Neuronal stem cell (in vitro differentiated cells): ENCODE data around the gene POU2AF2.

Experiments used
- DNase-seq: peaks from one replicate; pipeline ENCODE4 v3.0.0-alpha.2; 2013; ENCODE audit warnings: low spot score
- H2AFZ ChIP-seq: one replicate; pipeline ENCODE4 v1.6.1; 2013; ENCODE audit warnings: mild to moderate bottlenecking, low read length, inconsistent platforms
- H2AK5ac ChIP-seq: 2 replicates; pipeline ENCODE4 v1.6.1; 2013; ENCODE audit warnings: low read depth, mild to moderate bottlenecking, inconsistent platforms, low read length, moderate library complexity, mixed read lengths
- H2BK120ac ChIP-seq: 2 replicates; pipeline ENCODE4 v1.6.1; 2013; ENCODE audit warnings: low read depth, mild to moderate bottlenecking, inconsistent platforms, low read length, moderate library complexity, mixed read lengths
- H2BK12ac ChIP-seq: one replicate; pipeline ENCODE4 v1.6.1; 2013; ENCODE audit warnings: low read length, inconsistent platforms
- H2BK15ac ChIP-seq: 2 replicates; pipeline ENCODE4 v1.6.1; 2013; ENCODE audit warnings: mild to moderate bottlenecking, low read length, inconsistent platforms, mixed read lengths
- H2BK5ac ChIP-seq: one replicate; pipeline ENCODE4 v1.6.1; 2013; ENCODE audit warnings: inconsistent platforms, mild to moderate bottlenecking, low read length, moderate library complexity
- H3K14ac ChIP-seq: one replicate; pipeline ENCODE4 v1.6.1; 2013; ENCODE audit warnings: low read length, inconsistent platforms
- H3K18ac ChIP-seq: 2 replicates; pipeline ENCODE4 v1.6.1; 2013; ENCODE audit warnings: low read length, inconsistent platforms
- H3K23ac ChIP-seq: 2 replicates; pipeline ENCODE4 v1.6.1; 2013; ENCODE audit warnings: low read depth, mild to moderate bottlenecking, mixed read lengths, low read length, inconsistent platforms; ENCODE audit not compliant: poor library complexity
- H3K27ac ChIP-seq: replicated peaks from 3 replicates; pipeline ENCODE4 v1.5.1; 2013; ENCODE audit warnings: low read length, inconsistent platforms
- H3K27me3 ChIP-seq, 3 experiments: 2 replicates each; pipeline ENCODE4 v1.6.1; 2013; ENCODE audit warnings: low read length in 3 of 3, mild to moderate bottlenecking in 2 of 3, inconsistent platforms in 1 of 3, low read depth in 1 of 3, mixed read lengths in 1 of 3, moderate library complexity in 1 of 3; ENCODE audit not compliant: control insufficient read depth in 3 of 3, insufficient read depth in 3 of 3
- H3K36me3 ChIP-seq, 2 donors: replicated peaks in 1 of 2; 2 replicates each; pipeline ENCODE4 v1.6.1; 2013; ENCODE audit warnings: low read length in 2 of 2; ENCODE audit not compliant: control insufficient read depth in 2 of 2, insufficient read depth in 2 of 2
- H3K4ac ChIP-seq: 2 replicates; pipeline ENCODE4 v1.6.1; 2013; ENCODE audit warnings: inconsistent platforms, mild to moderate bottlenecking, low read length, moderate library complexity
- H3K4me1 ChIP-seq, 2 donors: 1 replicate in 1 of 2; 2 replicates in 1 of 2; pipeline ENCODE4 v1.6.1; 2013; ENCODE audit warnings: low read length in 2 of 2, low read depth in 1 of 2; ENCODE audit not compliant: control insufficient read depth in 2 of 2, insufficient read depth in 1 of 2
- H3K4me2 ChIP-seq: one replicate; pipeline ENCODE4 v1.6.1; 2013; ENCODE audit warnings: mild to moderate bottlenecking, low read length, inconsistent platforms; ENCODE audit not compliant: insufficient read depth, poor library complexity, severe bottlenecking
- H3K4me3 ChIP-seq, 2 donors: 2 replicates each; pipeline ENCODE4 v1.5.1; 2013; ENCODE audit warnings: low read length in 2 of 2, mild to moderate bottlenecking in 2 of 2, inconsistent platforms in 1 of 2, moderate library complexity in 1 of 2
- H3K79me1 ChIP-seq: one replicate; pipeline ENCODE4 v1.6.1; 2013; ENCODE audit warnings: low read depth, mild to moderate bottlenecking, inconsistent platforms, low read length, moderate library complexity
- H3K9ac ChIP-seq: one replicate; pipeline ENCODE4 v1.6.1; 2013; ENCODE audit warnings: mild to moderate bottlenecking, low read depth, low read length, inconsistent platforms; ENCODE audit not compliant: poor library complexity
- H3K9me3 ChIP-seq, 2 donors: replicated peaks in 1 of 2; 2 replicates each; pipeline versions ENCODE3 to v1.6.1; 2013; ENCODE audit warnings: low read length in 2 of 2, mild to moderate bottlenecking in 2 of 2, inconsistent platforms in 1 of 2, low read depth in 1 of 2, mixed read lengths in 1 of 2, moderate library complexity in 1 of 2; ENCODE audit not compliant: control insufficient read depth in 2 of 2, insufficient read depth in 1 of 2
- H4K8ac ChIP-seq: one replicate; pipeline ENCODE4 v1.6.1; 2013; ENCODE audit warnings: low read depth, mild to moderate bottlenecking, inconsistent platforms, low read length, moderate library complexity
- H4K91ac ChIP-seq: one replicate; pipeline ENCODE4 v1.6.1; 2013; ENCODE audit warnings: low read length, low read depth, mild to moderate bottlenecking, inconsistent platforms; ENCODE audit not compliant: poor library complexity
- WGBS, 2 donors: extraction: QIAGEN DNeasy Blood & Tissue Kit; methylation state at CpG; one replicate each; pipeline ENCODE4 v1.1.7; 2013; ENCODE audit warnings: missing lambda C conversion rate in 2 of 2, mixed read lengths in 1 of 2; ENCODE audit not compliant: insufficient read length in 2 of 2, insufficient replicate concordance in 1 of 2; ENCODE audit errors: extremely low coverage in 2 of 2; 5-methylcytosine and 5-hydroxymethylcytosine counted together

The POU2AF2 gene

DNA sequence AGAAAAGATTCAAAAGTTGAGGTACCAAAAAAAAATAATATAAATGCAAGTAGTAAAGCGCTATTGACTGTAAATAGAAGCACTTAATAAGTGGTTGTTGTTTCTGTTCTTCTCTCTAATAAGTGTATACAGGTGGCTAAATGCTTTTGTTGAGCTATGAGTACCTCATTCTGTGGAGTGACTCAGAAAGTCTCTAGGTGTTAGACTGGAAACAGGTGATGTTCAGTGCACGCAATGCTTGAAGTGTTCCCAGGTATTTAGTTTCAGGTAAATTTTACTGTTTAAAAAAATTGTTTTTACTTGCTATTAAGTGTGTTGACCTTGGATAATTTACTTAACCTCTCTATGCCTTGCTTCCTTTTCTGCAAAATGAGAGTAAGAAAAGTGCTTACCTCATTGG is 77.0 kb downstream of the POU2AF2 start:
- Histone ChIP-seq H2BK15ac (no peak overlapping the region), H3K4me1 (peaks cover 0 to 5% of the 10 kb centered on the region in 2 donors), H4K8ac (no peak overlapping the region), H3K4ac (no peak overlapping the region), H3K27ac (no peak overlapping the region), H3K4me2 (no peak overlapping the region), H3K9me3 (no peaks in the 10 kb centered on the region), H3K23ac (no peak overlapping the region), H2AK5ac (no peak overlapping the region), H3K9ac (no peak overlapping the region), H4K91ac (no peak overlapping the region), H3K14ac (no peak overlapping the region), H2BK5ac (no peak overlapping the region), H3K18ac (no peak overlapping the region), H3K79me1 (no peaks in the 10 kb centered on the region), H3K27me3 (no peaks in the 10 kb centered on the region), H2BK12ac (no peak overlapping the region), H3K4me3 (no peak overlapping the region), H3K36me3 (no peaks in the 10 kb centered on the region), H2BK120ac (no peak overlapping the region), H2AFZ (no peak overlapping the region)
- no peak for DNase-seq
- no CpG with 5 or more reads among the region's 2 CpGs for WGBS, 2 donors

DNA sequence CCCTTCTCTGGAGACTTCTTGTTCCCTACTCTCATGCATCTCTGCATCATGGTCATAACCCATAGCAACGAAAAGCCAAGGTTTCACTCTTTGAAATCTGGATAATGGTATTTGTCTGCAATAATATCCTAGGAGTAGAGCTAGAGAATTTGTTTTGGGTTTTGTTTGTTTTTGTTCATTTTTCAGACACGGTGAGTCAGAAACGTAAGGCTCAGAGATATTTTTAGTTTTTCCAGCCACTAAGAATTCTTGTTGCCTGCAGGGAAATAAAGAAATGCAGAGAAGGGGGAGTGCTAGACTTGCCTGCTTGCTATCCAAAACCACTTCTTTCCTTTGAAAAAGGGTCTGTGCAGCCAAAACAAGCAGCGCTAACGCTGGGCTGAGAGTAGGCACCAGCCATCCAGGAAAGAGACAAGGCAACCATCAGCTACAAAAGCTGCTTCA is 78.8 kb downstream of the POU2AF2 start:
- no peak overlapping the region for H4K8ac ChIP-seq
- H2AK5ac ChIP-seq = no peak overlapping the region
- no peak overlapping the region for H2BK5ac ChIP-seq
- H3K23ac ChIP-seq = no peak overlapping the region
- no peak overlapping the region for H3K27ac ChIP-seq
- H2AFZ ChIP-seq = no peak overlapping the region
- no peak overlapping the region for H2BK15ac ChIP-seq
- H3K27me3 ChIP-seq = no peaks in the 10 kb centered on the region
- H3K79me1 ChIP-seq = no peaks in the 10 kb centered on the region
- no peak overlapping the region for H2BK120ac ChIP-seq
- no peak for DNase-seq
- WGBS, 2 donors = no CpG with 5 or more reads among the region's 5 CpGs
- no peak overlapping the region for H3K18ac ChIP-seq
- no peak overlapping the region for H3K9ac ChIP-seq
- H4K91ac ChIP-seq = no peak overlapping the region
- no peak overlapping the region for H3K4me3 ChIP-seq
- H3K4me2 ChIP-seq = no peak overlapping the region
- H3K9me3 ChIP-seq = no peaks in the 10 kb centered on the region
- no peak overlapping the region for H2BK12ac ChIP-seq
- no peak overlapping the region for H3K4ac ChIP-seq
- no peak overlapping the region for H3K14ac ChIP-seq
- H3K36me3 ChIP-seq = no peaks in the 10 kb centered on the region
- peaks cover 0 to 5% of the 10 kb centered on the region in 2 donors for H3K4me1 ChIP-seq

DNA sequence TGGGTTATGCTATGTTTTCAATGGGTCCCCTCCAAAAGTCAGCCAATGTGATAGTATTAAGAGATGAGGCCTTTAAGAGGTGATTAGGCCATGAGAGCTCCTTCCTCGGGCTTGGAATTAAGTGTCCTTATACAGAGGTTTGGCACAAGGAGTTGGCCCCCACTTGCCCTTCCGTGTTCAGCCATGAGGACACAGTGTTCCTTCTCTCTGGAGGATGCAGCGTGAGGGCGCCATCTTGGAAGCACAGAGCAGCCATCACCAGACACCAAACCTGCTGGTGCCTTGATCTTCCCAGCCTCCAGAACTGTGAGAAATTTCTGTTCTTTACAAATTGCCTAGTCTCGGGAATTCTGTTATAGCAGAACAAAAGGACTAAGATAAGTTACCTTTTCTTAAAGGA is 79.7 kb downstream of the POU2AF2 start:
- H3K27ac ChIP-seq = no peak overlapping the region
- no peak overlapping the region for H3K9ac ChIP-seq
- H2BK15ac ChIP-seq = no peak overlapping the region
- no peaks in the 10 kb centered on the region for H3K9me3 ChIP-seq
- no peaks in the 10 kb centered on the region for H3K27me3 ChIP-seq
- H2AK5ac ChIP-seq = no peak overlapping the region
- no peak overlapping the region for H4K8ac ChIP-seq
- no peak overlapping the region for H3K18ac ChIP-seq
- WGBS, 2 donors = no CpG with 5 or more reads among the region's 5 CpGs
- no peak overlapping the region for H3K4me3 ChIP-seq
- H3K23ac ChIP-seq = no peak overlapping the region
- H2BK120ac ChIP-seq = no peak overlapping the region
- no peak overlapping the region for H2BK5ac ChIP-seq
- no peak overlapping the region for H3K14ac ChIP-seq
- no peak for DNase-seq
- H3K4ac ChIP-seq = no peak overlapping the region
- no peak overlapping the region for H4K91ac ChIP-seq
- no peak overlapping the region for H2BK12ac ChIP-seq
- no peaks in the 10 kb centered on the region for H3K79me1 ChIP-seq
- peaks cover 0 to 5% of the 10 kb centered on the region in 2 donors for H3K4me1 ChIP-seq
- no peaks in the 10 kb centered on the region for H3K36me3 ChIP-seq
- H3K4me2 ChIP-seq = no peak overlapping the region
- H2AFZ ChIP-seq = no peak overlapping the region

DNA sequence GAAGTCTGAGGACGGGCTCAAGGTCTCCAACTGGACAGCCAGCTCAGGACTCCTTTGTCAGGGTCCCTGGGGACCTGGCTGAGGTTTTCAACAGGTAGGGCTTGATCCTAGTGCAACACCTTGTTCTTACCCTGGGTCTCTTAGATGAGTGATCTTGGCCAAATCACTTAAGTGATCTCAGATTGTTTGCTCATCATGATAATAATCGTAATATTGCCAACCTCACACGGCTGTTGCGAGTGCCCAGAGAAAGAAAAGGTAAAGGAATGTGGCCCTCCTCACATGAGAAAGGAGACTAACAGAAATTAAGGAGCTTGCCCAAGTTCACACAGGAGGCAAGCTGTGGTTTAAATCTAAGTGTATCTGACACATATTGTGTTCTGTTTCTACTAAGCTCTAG is 81.3 kb downstream of the POU2AF2 start:
- H3K79me1 ChIP-seq = no peaks in the 10 kb centered on the region
- no peak overlapping the region for H2BK15ac ChIP-seq
- H2AFZ ChIP-seq = no peak overlapping the region
- no CpG with 5 or more reads among the region's 4 CpGs for WGBS, 2 donors
- no peaks in the 10 kb centered on the region for H3K27me3 ChIP-seq
- no peaks in the 10 kb centered on the region for H3K36me3 ChIP-seq
- no peak overlapping the region for H2BK12ac ChIP-seq
- H3K18ac ChIP-seq = no peak overlapping the region
- H3K4me3 ChIP-seq = no peak overlapping the region
- H3K27ac ChIP-seq = no peak overlapping the region
- no peak overlapping the region for H3K9ac ChIP-seq
- no peak overlapping the region for H3K23ac ChIP-seq
- no peak overlapping the region for H3K4ac ChIP-seq
- no peaks in the 10 kb centered on the region for H3K9me3 ChIP-seq
- no peak overlapping the region for H2BK120ac ChIP-seq
- no peak overlapping the region for H2AK5ac ChIP-seq
- H3K14ac ChIP-seq = no peak overlapping the region
- H3K4me1 ChIP-seq = no peaks in the 10 kb centered on the region
- H3K4me2 ChIP-seq = no peak overlapping the region
- no peak overlapping the region for H2BK5ac ChIP-seq
- no peak overlapping the region for H4K91ac ChIP-seq
- DNase-seq = no peak
- no peak overlapping the region for H4K8ac ChIP-seq
